Measurements from ENCODE around the gene TULP3. TPM values are rescaled to one million over a fixed set of nuclear protein-coding genes. Genes with fewer than 3 reads are reported as not detected.

The TULP3 gene
- total RNA-seq, 1 donor from 2014 or later = 30.2 TPM

GRCh38 chr12:2851931-2852330 lies 38.8 kb upstream of the TULP3 start:
- no peak for DNase-seq (ENCODE audit: low read depth, low spot score)
- no peak for TF ChIP-seq CTCF (conservative IDR thresholded peaks at IDR 0.05)
- H3K36me3 Mint-ChIP-seq (ENCODE audit: low read depth) = no peaks in the 10 kb centered on the region
- no peaks in the 10 kb centered on the region for H3K27me3 Mint-ChIP-seq (ENCODE audit: low read depth)
- no peaks in the 10 kb centered on the region for H3K9me3 Mint-ChIP-seq
- H3K4me3 Mint-ChIP-seq = no peak overlapping the region
- H3K4me1 Mint-ChIP-seq = peaks cover 35% of the 10 kb centered on the region
- H3K27ac Mint-ChIP-seq (ENCODE audit: unreplicated experiment) = no peak overlapping the region

GRCh38 chr12:2853626-2854025 lies 37.1 kb upstream of the TULP3 start:
- no peaks in the 10 kb centered on the region for H3K27me3 Mint-ChIP-seq (ENCODE audit: low read depth)
- no peak overlapping the region for H3K27ac Mint-ChIP-seq (ENCODE audit: unreplicated experiment)
- H3K9me3 Mint-ChIP-seq = no peaks in the 10 kb centered on the region
- H3K36me3 Mint-ChIP-seq (ENCODE audit: low read depth) = no peaks in the 10 kb centered on the region
- H3K4me1 Mint-ChIP-seq = peaks cover 27% of the 10 kb centered on the region
- DNase-seq (ENCODE audit: low read depth, low spot score) = peak; percentile 89
- no peak overlapping the region for H3K4me3 Mint-ChIP-seq
- TF ChIP-seq CTCF (conservative IDR thresholded peaks at IDR 0.05) = peak; percentile 96

- no peak for DNase-seq (ENCODE audit: low read depth, low spot score)
- H3K4me3 Mint-ChIP-seq = no peak overlapping the region
- H3K27me3 Mint-ChIP-seq (ENCODE audit: low read depth) = no peaks in the 10 kb centered on the region
- H3K27ac Mint-ChIP-seq (ENCODE audit: unreplicated experiment) = no peak overlapping the region
- TF ChIP-seq CTCF (conservative IDR thresholded peaks at IDR 0.05) = no peak
- peaks cover 14% of the 10 kb centered on the region for H3K4me1 Mint-ChIP-seq
- H3K9me3 Mint-ChIP-seq = no peaks in the 10 kb centered on the region
- H3K36me3 Mint-ChIP-seq (ENCODE audit: low read depth) = no peaks in the 10 kb centered on the region
Measured at GRCh38 chr12:2854669-2855453, 35.8 kb upstream of the TULP3 start.

GRCh38 chr12:2855546-2855945 lies 35.1 kb upstream of the TULP3 start:
- H3K4me1 Mint-ChIP-seq = peaks cover 12% of the 10 kb centered on the region
- no peaks in the 10 kb centered on the region for H3K27me3 Mint-ChIP-seq (ENCODE audit: low read depth)
- no peaks in the 10 kb centered on the region for H3K9me3 Mint-ChIP-seq
- no peak overlapping the region for H3K4me3 Mint-ChIP-seq
- H3K27ac Mint-ChIP-seq (ENCODE audit: unreplicated experiment) = no peak overlapping the region
- TF ChIP-seq CTCF (conservative IDR thresholded peaks at IDR 0.05) = no peak
- DNase-seq (ENCODE audit: low read depth, low spot score) = no peak
- no peaks in the 10 kb centered on the region for H3K36me3 Mint-ChIP-seq (ENCODE audit: low read depth)

GRCh38 chr12:2856051-2856450 lies 34.6 kb upstream of the TULP3 start:
- H3K4me3 Mint-ChIP-seq = no peak overlapping the region
- no peaks in the 10 kb centered on the region for H3K36me3 Mint-ChIP-seq (ENCODE audit: low read depth)
- no peak overlapping the region for H3K27ac Mint-ChIP-seq (ENCODE audit: unreplicated experiment)
- H3K9me3 Mint-ChIP-seq = no peaks in the 10 kb centered on the region
- no peak for TF ChIP-seq CTCF (conservative IDR thresholded peaks at IDR 0.05)
- no peaks in the 10 kb centered on the region for H3K27me3 Mint-ChIP-seq (ENCODE audit: low read depth)
- DNase-seq (ENCODE audit: low read depth, low spot score) = no peak
- peaks cover 12% of the 10 kb centered on the region for H3K4me1 Mint-ChIP-seq
